HG02943 (cell line): Measurements from ENCODE around the gene SLC12A3.

Experiments used
- ATAC-seq: cut with Tn5 transposase; IDR thresholded peaks from one replicate; pipeline ENCODE4 v1.9.1; 2021; ENCODE audit warnings: mild to moderate bottlenecking, low read depth, moderate library complexity; ENCODE audit not compliant: unreplicated experiment

Gene SLC12A3

GRCh38 chr16:56936950-56937349 is 71.9 kb downstream of the SLC12A3 start:
- ATAC-seq: no peak

GRCh38 chr16:56938664-56939513 is 73.9 kb downstream of the SLC12A3 start:
- ATAC-seq: no peak

- no peak for ATAC-seq
Observed at GRCh38 chr16:56939801-56940200, 74.8 kb downstream of the SLC12A3 start.

- no peak for ATAC-seq
Observed at GRCh38 chr16:56941092-56941491, 76.1 kb downstream of the SLC12A3 start.

- ATAC-seq: no peak
Observed at GRCh38 chr16:56941856-56942331, 76.9 kb downstream of the SLC12A3 start.

- no peak for ATAC-seq
Observed at GRCh38 chr16:56943761-56944375, 78.9 kb downstream of the SLC12A3 start.

- no peak for ATAC-seq
Observed at GRCh38 chr16:56944954-56945839, 80.2 kb downstream of the SLC12A3 start.

GRCh38 chr16:56945847-56946527 is 81.0 kb downstream of the SLC12A3 start:
- no peak for ATAC-seq

GRCh38 chr16:56946767-56947603 is 82.0 kb downstream of the SLC12A3 start:
- ATAC-seq: no peak

- no peak for ATAC-seq
Observed at GRCh38 chr16:56947604-56947995, 82.6 kb downstream of the SLC12A3 start.

GRCh38 chr16:56948234-56948633 is 83.2 kb downstream of the SLC12A3 start:
- no peak for ATAC-seq

GRCh38 chr16:56950051-56950450 is 85.0 kb downstream of the SLC12A3 start:
- ATAC-seq: no peak

- no peak for ATAC-seq
Observed at GRCh38 chr16:56950455-56950854, 85.4 kb downstream of the SLC12A3 start.

- ATAC-seq: peak; percentile 50
Observed at GRCh38 chr16:56950881-56951771, 86.1 kb downstream of the SLC12A3 start.

GRCh38 chr16:56953006-56953405 is 88.0 kb downstream of the SLC12A3 start:
- no peak for ATAC-seq

- no peak for ATAC-seq
Observed at GRCh38 chr16:56956076-56956475, 91.1 kb downstream of the SLC12A3 start.

- ATAC-seq: no peak
Observed at GRCh38 chr16:56956756-56957155, 91.7 kb downstream of the SLC12A3 start.

- ATAC-seq: no peak
Observed at GRCh38 chr16:56960681-56961281, 95.8 kb downstream of the SLC12A3 start.
